Tibial nerve (tissue), 3 donors: Measurements from ENCODE around the gene HGFAC.

Source experiments
- POLR2A ChIP-seq, 2 donors: fragments of 450-650 bp; IDR thresholded peaks; one replicate each; pipeline ENCODE4 v1.6.1; 2017; ENCODE audit warnings: antibody characterized with exemption in 2 of 2, mild to moderate bottlenecking in 2 of 2, moderate library complexity in 2 of 2
- TF ChIP-seq, protein P1 (sequence below), 5 experiments: fragments of 200-600 bp in 3 of 5; fragments of 450-650 bp in 2 of 5; sonication (generic) in 3 of 5; IDR thresholded peaks; one replicate each; pipeline ENCODE4 v1.5.1; 2016 to 2019; ENCODE audit warnings: antibody characterized with exemption in 5 of 5, mild to moderate bottlenecking in 3 of 5, moderate library complexity in 2 of 5

DNA sequence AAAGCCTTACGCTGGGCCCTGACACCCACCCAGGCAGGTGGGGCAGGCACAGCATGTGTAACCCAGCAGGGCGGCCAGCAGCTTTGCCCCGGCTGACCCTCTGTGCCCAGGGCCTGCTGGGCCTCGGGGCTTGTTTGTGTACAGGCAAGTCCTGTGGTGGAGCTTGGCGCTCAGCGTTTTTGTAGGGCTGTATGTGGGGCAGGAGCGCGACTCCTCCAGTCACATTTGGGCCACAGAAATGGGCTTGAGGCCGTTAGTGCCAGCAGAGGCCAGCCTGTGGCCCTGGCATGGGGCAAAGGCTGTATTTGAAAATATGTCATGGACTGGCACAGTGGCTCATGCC, 14.7 kb upstream of the HGFAC start:
- TF ChIP-seq, protein P1, sequence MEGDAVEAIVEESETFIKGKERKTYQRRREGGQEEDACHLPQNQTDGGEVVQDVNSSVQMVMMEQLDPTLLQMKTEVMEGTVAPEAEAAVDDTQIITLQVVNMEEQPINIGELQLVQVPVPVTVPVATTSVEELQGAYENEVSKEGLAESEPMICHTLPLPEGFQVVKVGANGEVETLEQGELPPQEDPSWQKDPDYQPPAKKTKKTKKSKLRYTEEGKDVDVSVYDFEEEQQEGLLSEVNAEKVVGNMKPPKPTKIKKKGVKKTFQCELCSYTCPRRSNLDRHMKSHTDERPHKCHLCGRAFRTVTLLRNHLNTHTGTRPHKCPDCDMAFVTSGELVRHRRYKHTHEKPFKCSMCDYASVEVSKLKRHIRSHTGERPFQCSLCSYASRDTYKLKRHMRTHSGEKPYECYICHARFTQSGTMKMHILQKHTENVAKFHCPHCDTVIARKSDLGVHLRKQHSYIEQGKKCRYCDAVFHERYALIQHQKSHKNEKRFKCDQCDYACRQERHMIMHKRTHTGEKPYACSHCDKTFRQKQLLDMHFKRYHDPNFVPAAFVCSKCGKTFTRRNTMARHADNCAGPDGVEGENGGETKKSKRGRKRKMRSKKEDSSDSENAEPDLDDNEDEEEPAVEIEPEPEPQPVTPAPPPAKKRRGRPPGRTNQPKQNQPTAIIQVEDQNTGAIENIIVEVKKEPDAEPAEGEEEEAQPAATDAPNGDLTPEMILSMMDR (IDR thresholded peaks at IDR 0.05) = no peak
- TF ChIP-seq POLR2A (IDR thresholded peaks at IDR 0.05) = no peak
